GM12878 (cell line): Measurements from ENCODE around the gene MMP7. TPM values are rescaled to one million over a fixed set of nuclear protein-coding genes. Genes with fewer than 3 reads are reported as not detected.

Source experiments
- CHD2 ChIP-seq: IDR thresholded peaks from 2 replicates; pipeline ENCODE4 v1.6.1; 2011; ENCODE audit warnings: low read depth, low read length, improper control_type of control experiment, borderline replicate concordance
- EGR1 ChIP-seq, 2 experiments: IDR thresholded peaks; 1 replicate in 1 of 2; 2 replicates in 1 of 2; pipeline ENCODE4 v1.6.1; 2011 to 2012; ENCODE audit warnings: low read depth in 2 of 2, low read length in 2 of 2, borderline replicate concordance in 1 of 2, mild to moderate bottlenecking in 1 of 2, moderate library complexity in 1 of 2
- ESRRA ChIP-seq: IDR thresholded peaks from 2 replicates; pipeline ENCODE4 v1.6.1; 2012; ENCODE audit warnings: mild to moderate bottlenecking, low read length, improper control_type of control experiment
- ETV6 ChIP-seq, 2 experiments: fragments of 450-650 bp in 1 of 2; IDR thresholded peaks in 1 of 2; conservative IDR thresholded peaks in 1 of 2; 2 replicates each; pipeline ENCODE4 v1.6.1; 2014; ENCODE audit warnings: antibody characterized with exemption in 1 of 2, borderline replicate concordance in 1 of 2, low read depth in 1 of 2, mild to moderate bottlenecking in 1 of 2, moderate library complexity in 1 of 2
- FOS ChIP-seq: IDR thresholded peaks from 3 replicates; pipeline ENCODE4 v1.6.1; 2011; ENCODE audit warnings: borderline replicate concordance; ENCODE audit not compliant: insufficient read length; ENCODE audit errors: extremely low read depth
- FOXM1 ChIP-seq: IDR thresholded peaks from 2 replicates; pipeline ENCODE4 v1.6.1; 2012; ENCODE audit warnings: low read depth, mild to moderate bottlenecking, inconsistent platforms, low read length, moderate library complexity
- HSF1 ChIP-seq: fragments of 150-350 bp; IDR thresholded peaks from 2 replicates; pipeline ENCODE4 v1.6.1; 2014; ENCODE audit warnings: mild to moderate bottlenecking, low read depth, low read length
- MAX ChIP-seq: IDR thresholded peaks from 2 replicates; pipeline ENCODE4 v1.6.1; 2012; ENCODE audit warnings: low read depth, low read length, improper control_type of control experiment
- MYC ChIP-seq: IDR thresholded peaks from 2 replicates; pipeline ENCODE4 v1.6.1; 2011; ENCODE audit warnings: mild to moderate bottlenecking, low read length, moderate library complexity, inconsistent platforms; ENCODE audit not compliant: insufficient read depth, insufficient replicate concordance, insufficient read length, severe bottlenecking
- NFYB ChIP-seq: IDR thresholded peaks from 2 replicates; pipeline ENCODE4 v1.6.1; 2011; ENCODE audit warnings: low read depth, mild to moderate bottlenecking, low read length, improper control_type of control experiment, moderate library complexity; ENCODE audit not compliant: insufficient read depth
- PML ChIP-seq: IDR thresholded peaks from 2 replicates; pipeline ENCODE4 v1.6.1; 2012; ENCODE audit warnings: low read length, inconsistent platforms
- POLR2AphosphoS5 ChIP-seq: IDR thresholded peaks from 2 replicates; pipeline ENCODE4 v1.6.1; 2011; ENCODE audit warnings: mild to moderate bottlenecking, low read length, inconsistent platforms
- REST ChIP-seq: IDR thresholded peaks from 2 replicates; pipeline ENCODE4 v1.6.1; 2012; ENCODE audit warnings: mild to moderate bottlenecking, low read depth, low read length
- RUNX3 ChIP-seq: IDR thresholded peaks from 2 replicates; pipeline ENCODE4 v1.6.1; 2012; ENCODE audit warnings: low read length, inconsistent platforms
- SUZ12 ChIP-seq: fragments of 200-600 bp; sonication (generic); IDR thresholded peaks from one replicate; pipeline ENCODE4 v1.6.1; 2018; ENCODE audit warnings: antibody characterized with exemption, mild to moderate bottlenecking; ENCODE audit not compliant: unreplicated experiment
- USF2 ChIP-seq: IDR thresholded peaks from 2 replicates; pipeline ENCODE4 v1.6.1; 2011; ENCODE audit warnings: low read depth, low read length, improper control_type of control experiment, borderline replicate concordance
- ZBTB11 ChIP-seq: fragments of 450-650 bp; formaldehyde crosslinking; IDR thresholded peaks from 2 replicates; pipeline ENCODE4 v1.5.0; 2022; ENCODE audit warnings: mild to moderate bottlenecking, missing genetic modification characterization
- ZNF24 ChIP-seq: fragments of 450-650 bp; IDR thresholded peaks from 2 replicates; pipeline ENCODE4 v1.6.1; 2017; ENCODE audit warnings: antibody characterized with exemption, mild to moderate bottlenecking
- ZNF274 ChIP-seq: IDR thresholded peaks from one replicate; pipeline ENCODE4 v1.8.0; 2011; ENCODE audit not compliant: insufficient read length, insufficient read depth
- ZSCAN29 ChIP-seq: fragments of 450-650 bp; IDR thresholded peaks from 2 replicates; pipeline ENCODE4 v1.6.1; 2017; ENCODE audit warnings: mild to moderate bottlenecking, moderate library complexity
- ZZZ3 ChIP-seq: IDR thresholded peaks from 2 replicates; pipeline ENCODE4 v1.6.1; 2011; ENCODE audit warnings: low read depth; ENCODE audit not compliant: control insufficient read depth, insufficient read length
- polyA plus RNA-seq, 11 experiments: library from polyadenylated mRNA; depleted of rRNA in 4 of 11; unstranded in 6 of 11; stranded (reverse) in 5 of 11; fragments of >200 nt; fragmentation: Nextera tagmentation in 4 of 11; fragmentation: Illumina TruSeq in 1 of 11; extraction: Ambion mirVana in 4 of 11; extraction: Trizol in 1 of 11; gene quantifications; 1 replicate in 1 of 11; 2 replicates in 10 of 11; pipeline versions ENCODE4 v1.2.1 to v1.2.3, GENCODE V29; 2011 to 2016; ENCODE audit warnings: inconsistent platforms in 2 of 11, missing spikeins in 2 of 11, low read depth in 1 of 11
- total RNA-seq, 4 experiments: library from RNA; depleted of rRNA in 3 of 4; stranded (reverse); fragments of >200 nt in 3 of 4; fragmentation: Illumina TruSeq in 1 of 4; extraction: Trizol in 1 of 4; gene quantifications; 2 replicates each; pipeline versions ENCODE4 v1.2.1 to v1.2.3, GENCODE V29; 2013 to 2021

MMP7 gene
- total and polyA plus RNA-seq, 10 of the 15 experiments (the other 5 are each of a cell fraction or from before 2014, with no cell fraction given): 0.63 to 18.0 (median 1.1) TPM

GRCh38 chr11:102560555-102561011 lies 30.0 kb upstream of the MMP7 start (continued):
- TF ChIP-seq HSF1: no peak
- peak; percentile 66 for TF ChIP-seq ZNF24
- no peak for TF ChIP-seq SUZ12
- no peak for TF ChIP-seq CHD2
- no peak for TF ChIP-seq REST
- no peak for TF ChIP-seq ZNF274
- no peak for TF ChIP-seq ESRRA
- TF ChIP-seq ZSCAN29: no peak
- TF ChIP-seq PML: peak; percentile 60; the same call in 1 of the 2 replicates
- TF ChIP-seq MYC: no peak
- TF ChIP-seq RUNX3: peak; percentile 100
- no peak for TF ChIP-seq POLR2AphosphoS5
- TF ChIP-seq USF2: peak; percentile 13; the same call in 1 of the 2 replicates
- no peak for TF ChIP-seq MAX
- TF ChIP-seq EGR1 (IDR thresholded peaks at IDR 0.05; ENCODE audit: borderline replicate concordance in 1 of 2, low read depth in 2 of 2, low read length in 2 of 2): no peak
- TF ChIP-seq ETV6 (conservative IDR thresholded peaks at IDR 0.05 in 1 of 2, IDR thresholded peaks at IDR 0.05 in 1 of 2; ENCODE audit: borderline replicate concordance in 1 of 2, low read depth in 1 of 2): no peak
- peak; percentile 98 for TF ChIP-seq FOXM1
- TF ChIP-seq FOS: no peak
- TF ChIP-seq ZBTB11: no peak
- no peak for TF ChIP-seq ZZZ3
- no peak for TF ChIP-seq NFYB
